D721Med (cell line): ENCODE results near the gene PRKCQ.

Experiments
- DNase-seq: peaks from one replicate; pipeline ENCODE4 v3.0.0; 2011; ENCODE audit warnings: low spot score; ENCODE audit not compliant: insufficient read length
- FAIRE-seq: peaks from 2 replicates; lab custom pipeline; 2011; peaks lifted over from hg19 to GRCh38; lab: Jason Lieb, UNC
- TF ChIP-seq, protein P1 (sequence below): IDR thresholded peaks from 2 replicates; pipeline ENCODE4 v1.5.1; 2012; ENCODE audit warnings: mild to moderate bottlenecking, control low read depth; ENCODE audit not compliant: insufficient read depth; ENCODE audit errors: missing control alignments

PRKCQ gene

DNA sequence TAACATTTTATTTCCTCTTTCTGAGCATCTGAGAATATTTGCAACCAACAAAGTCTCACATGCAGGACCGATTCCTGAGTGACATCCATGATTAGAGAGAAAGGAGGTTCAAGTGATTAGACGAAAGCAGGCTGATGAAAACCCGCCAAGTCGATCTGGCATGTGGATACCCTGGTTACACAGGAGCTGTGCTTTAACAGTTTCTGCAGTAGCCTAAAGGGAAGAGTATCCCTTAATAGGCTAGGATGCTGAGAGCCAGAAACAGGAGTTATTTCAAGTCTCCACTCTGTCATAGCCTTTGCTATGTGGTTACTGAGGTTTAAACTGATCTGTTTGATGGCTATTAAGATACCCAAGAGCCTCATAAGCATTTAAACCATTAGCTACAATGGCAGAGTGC is 82.5 kb downstream of the PRKCQ start:
- no peak for FAIRE-seq
- DNase-seq = no peak
- TF ChIP-seq, protein P1, sequence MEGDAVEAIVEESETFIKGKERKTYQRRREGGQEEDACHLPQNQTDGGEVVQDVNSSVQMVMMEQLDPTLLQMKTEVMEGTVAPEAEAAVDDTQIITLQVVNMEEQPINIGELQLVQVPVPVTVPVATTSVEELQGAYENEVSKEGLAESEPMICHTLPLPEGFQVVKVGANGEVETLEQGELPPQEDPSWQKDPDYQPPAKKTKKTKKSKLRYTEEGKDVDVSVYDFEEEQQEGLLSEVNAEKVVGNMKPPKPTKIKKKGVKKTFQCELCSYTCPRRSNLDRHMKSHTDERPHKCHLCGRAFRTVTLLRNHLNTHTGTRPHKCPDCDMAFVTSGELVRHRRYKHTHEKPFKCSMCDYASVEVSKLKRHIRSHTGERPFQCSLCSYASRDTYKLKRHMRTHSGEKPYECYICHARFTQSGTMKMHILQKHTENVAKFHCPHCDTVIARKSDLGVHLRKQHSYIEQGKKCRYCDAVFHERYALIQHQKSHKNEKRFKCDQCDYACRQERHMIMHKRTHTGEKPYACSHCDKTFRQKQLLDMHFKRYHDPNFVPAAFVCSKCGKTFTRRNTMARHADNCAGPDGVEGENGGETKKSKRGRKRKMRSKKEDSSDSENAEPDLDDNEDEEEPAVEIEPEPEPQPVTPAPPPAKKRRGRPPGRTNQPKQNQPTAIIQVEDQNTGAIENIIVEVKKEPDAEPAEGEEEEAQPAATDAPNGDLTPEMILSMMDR = no peak

DNA sequence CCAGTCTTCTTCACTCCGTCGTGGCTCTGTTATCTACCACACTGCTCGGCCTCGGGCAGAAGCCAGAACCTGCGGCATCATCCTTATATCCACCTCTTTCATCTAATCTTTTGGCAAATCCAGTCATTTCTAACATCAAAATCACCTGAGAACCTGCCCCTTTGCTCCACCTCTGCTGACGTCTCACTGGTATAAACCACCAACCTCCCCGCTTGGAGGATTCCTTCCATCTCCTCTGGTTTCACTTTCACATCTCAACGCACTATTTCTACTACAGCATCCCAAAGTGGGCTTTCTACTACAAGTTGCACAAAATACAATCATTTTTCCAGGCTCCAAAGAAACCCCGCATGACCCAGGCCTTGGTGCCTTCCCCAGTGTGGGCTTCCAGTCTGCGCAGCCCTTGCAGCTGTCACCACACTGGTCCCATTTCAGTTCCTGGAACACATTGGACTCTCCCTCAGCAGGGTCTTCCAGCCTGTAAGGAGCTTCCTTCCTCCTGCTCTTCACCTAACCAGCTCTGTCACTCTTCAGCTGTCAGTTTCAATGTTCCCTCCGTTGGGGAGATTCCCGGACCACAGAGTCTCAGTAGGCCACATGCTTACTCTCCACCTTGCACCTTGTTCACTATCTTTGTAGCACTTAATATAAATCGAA is 85.0 kb downstream of the PRKCQ start:
- TF ChIP-seq, protein P1 = no peak
- FAIRE-seq (no peak), DNase-seq (no peak)

DNA sequence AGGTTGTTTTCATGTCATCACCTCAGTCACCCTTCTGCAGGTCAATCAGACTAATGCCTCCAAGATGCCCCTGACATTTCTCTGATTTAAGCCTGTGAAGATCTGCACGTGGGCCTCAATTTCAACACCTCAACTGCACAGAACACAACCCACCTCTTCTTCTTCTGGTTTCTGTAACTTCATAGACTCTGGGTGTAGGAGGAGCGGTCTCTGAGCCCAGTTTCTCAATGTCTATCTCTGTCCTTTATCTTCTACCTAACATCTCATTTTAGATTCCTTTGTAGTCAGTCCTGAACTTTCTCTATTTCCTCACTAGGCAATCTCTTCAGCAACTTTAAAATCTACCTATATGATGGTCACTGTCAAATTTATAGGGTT is 85.6 kb downstream of the PRKCQ start:
- FAIRE-seq (no peak), DNase-seq (no peak)
- TF ChIP-seq, protein P1 = no peak

DNA sequence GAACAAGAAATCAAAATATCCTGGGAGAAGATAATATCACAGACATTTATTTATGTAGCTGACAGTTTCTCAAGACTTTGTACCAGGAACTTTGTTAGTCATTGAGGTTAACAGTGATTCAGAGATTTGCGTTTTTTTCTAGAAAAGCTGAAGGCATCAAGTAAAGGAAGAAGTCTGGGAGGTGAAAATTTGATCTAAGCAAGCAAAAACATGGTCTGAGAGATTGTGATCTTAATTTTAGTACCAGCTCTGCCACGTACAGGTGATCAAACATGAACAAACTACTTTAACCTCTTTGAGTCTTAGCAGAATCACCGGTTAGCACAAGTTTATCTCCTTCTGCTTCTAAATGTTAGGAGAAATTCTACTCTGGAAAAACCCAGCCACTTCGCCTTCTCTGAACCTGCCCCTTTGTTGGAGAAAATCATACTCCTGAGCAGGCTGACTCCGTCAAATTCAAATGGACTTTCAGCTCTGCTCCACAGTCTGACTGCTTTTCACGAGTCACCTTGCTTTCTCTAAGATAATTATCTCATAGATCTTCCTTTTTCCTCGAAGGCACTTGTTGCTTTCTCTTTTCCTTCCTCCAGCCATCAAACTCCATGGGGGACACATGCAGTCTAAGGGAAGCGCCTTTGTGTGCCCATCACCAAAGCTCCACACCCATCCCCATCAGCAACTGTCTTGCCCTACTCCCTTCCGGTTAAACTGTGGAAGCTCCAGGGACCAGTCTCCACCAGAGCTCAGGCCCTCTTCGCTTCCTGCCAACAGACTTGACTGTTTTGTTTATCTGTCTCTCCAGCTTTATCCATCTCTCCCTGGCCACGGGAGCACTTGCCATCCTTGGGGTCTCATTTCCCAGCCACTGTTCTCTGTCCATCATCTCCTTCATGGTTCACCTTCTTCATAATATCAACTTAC is 86.3 kb downstream of the PRKCQ start:
- FAIRE-seq = no peak
- TF ChIP-seq, protein P1 = no peak
- DNase-seq = no peak

DNA sequence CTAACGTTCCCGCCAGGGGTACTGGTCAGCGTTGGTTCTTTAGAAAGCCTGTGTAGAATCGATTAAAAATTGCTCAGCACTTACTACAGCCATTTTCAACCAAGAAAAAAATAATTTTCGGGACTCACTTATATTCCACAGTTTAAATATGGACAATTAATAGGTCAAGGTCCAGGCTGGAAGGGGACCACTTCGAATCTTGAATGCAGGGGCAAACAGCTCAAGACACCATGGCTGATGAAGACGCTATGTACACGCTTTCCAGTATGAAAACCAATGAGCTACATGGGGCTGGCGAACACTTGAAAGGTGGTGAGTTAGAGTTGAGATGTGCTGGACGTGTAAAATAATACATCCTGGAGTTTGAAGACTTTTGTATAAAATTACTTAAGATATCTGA is 87.2 kb downstream of the PRKCQ start:
- no peak for FAIRE-seq
- TF ChIP-seq, protein P1 = no peak
- DNase-seq = no peak

DNA sequence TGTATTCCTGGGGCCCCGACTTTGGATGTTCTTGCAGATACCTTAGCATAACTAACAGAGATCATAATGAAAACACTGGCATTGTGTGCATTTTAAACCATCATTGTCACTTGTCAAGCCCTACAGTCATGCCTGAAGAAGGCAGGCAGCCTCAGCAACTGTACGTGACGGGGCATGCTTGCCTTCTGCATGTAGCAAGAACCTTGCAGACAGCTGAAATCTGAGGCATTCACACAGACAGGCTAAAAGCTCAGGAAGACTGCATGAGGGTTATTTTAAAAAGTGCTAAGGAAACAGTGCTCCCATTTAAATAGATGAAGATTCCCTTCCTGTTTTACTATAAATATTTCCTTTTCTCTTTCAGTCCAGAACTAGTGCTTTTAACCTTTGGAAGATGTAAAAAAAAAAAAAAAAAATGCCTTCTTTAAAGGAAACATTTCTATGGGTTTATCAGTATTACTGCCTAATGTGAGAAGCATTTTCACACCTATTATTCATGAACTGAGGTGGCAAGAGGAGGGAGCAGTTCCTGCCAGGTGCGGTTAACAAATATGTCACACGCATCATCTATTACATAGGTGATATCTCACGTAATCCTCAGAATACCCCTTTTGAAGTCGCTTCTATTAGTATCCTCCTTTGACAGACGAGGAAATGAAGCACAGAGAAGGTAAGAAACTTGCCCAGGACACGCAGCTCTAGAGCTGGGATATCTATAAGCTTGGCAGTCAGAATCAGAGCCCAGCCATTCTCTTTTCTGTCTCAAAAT is 88.1 kb downstream of the PRKCQ start:
- no peak for FAIRE-seq
- no peak for DNase-seq
- TF ChIP-seq, protein P1 = no peak
